ENCODE results near the gene ATF7.

ATF7 gene

GRCh38 chr12:53465679-53466078 is 160.5 kb downstream of the ATF7 start:
- in situ Hi-C loops (cut with MboI; ENCODE audit: low sequenced_read_pairs), result loop anchor here (25.0 kb wide), 1 partner anchor 428 kb away; no protein-coding TSS in a partner anchor

GRCh38 chr12:53464685-53465418 is 161.3 kb downstream of the ATF7 start:
- in situ Hi-C loops (cut with MboI; ENCODE audit: low sequenced_read_pairs), result loop anchor here (25.0 kb wide), 1 partner anchor 428 kb away; no protein-coding TSS in a partner anchor

- in situ Hi-C loops (cut with MboI; ENCODE audit: low sequenced_read_pairs), result loop anchor here (25.0 kb wide), 1 partner anchor 427 kb away; no protein-coding TSS in a partner anchor
These were observed 162.2 kb downstream of the ATF7 start for GRCh38 chr12:53463802-53464560.

GRCh38 chr12:53462935-53463334 is 163.2 kb downstream of the ATF7 start:
- in situ Hi-C loops (cut with MboI; ENCODE audit: low sequenced_read_pairs), result loop anchor here (25.0 kb wide), 1 partner anchor 426 kb away; no protein-coding TSS in a partner anchor

GRCh38 chr12:53461591-53461990 is 164.6 kb downstream of the ATF7 start:
- in situ Hi-C loops (cut with MboI; ENCODE audit: low sequenced_read_pairs), result loop anchor here (25.0 kb wide), 1 partner anchor 424 kb away; no protein-coding TSS in a partner anchor

GRCh38 chr12:53461059-53461458 is 165.1 kb downstream of the ATF7 start:
- in situ Hi-C loops (cut with MboI; ENCODE audit: low sequenced_read_pairs), result loop anchor here (25.0 kb wide), 1 partner anchor 424 kb away; no protein-coding TSS in a partner anchor

- in situ Hi-C loops (cut with MboI; ENCODE audit: low sequenced_read_pairs), result loop anchor here (25.0 kb wide), 1 partner anchor 422 kb away; no protein-coding TSS in a partner anchor
These were observed 167.1 kb downstream of the ATF7 start for GRCh38 chr12:53459097-53459496.

Data from HL-60/S4 treated with phorbol 12-myristate 13-acetate at 8.2 ng/mL for 4 days and 3 days (cell line).